Measurements from ENCODE around the gene CEP128. TPM values are rescaled to one million over a fixed set of nuclear protein-coding genes. Genes with fewer than 3 reads are reported as not detected.

Gene CEP128
- total RNA-seq, 1 experiment from 2014 or later, result 27.3 TPM

- TF ChIP-seq EZH2 (IDR thresholded peaks at IDR 0.05; ENCODE audit: borderline replicate concordance, low read depth, low read length, poor library complexity, severe bottlenecking) (no peak), CTCF (conservative IDR thresholded peaks at IDR 0.05; ENCODE audit: low read depth, low read length) (no peak)
- Histone ChIP-seq H3K36me3 (ENCODE audit: insufficient read depth, low read length, poor library complexity, severe bottlenecking) (no peaks in the 10 kb centered on the region), H3K27ac (ENCODE audit: low read depth, low read length, poor library complexity, severe bottlenecking) (no peak overlapping the region), H3K4me3 (ENCODE audit: low read depth, low read length, poor library complexity, severe bottlenecking) (no peak overlapping the region), H3K27me3 (replicated peaks; ENCODE audit: insufficient read depth, low read depth, low read length, poor library complexity) (peaks cover 35% of the 10 kb centered on the region), H3K4me1 (ENCODE audit: insufficient read depth, low read length, poor library complexity, severe bottlenecking) (peaks cover 18% of the 10 kb centered on the region), H3K9me3 (ENCODE audit: low read depth, low read length, poor library complexity, severe bottlenecking) (no peaks in the 10 kb centered on the region)
- no TSS peak for BruUV-seq (replicated peaks)
- DNase-seq (ENCODE audit: low spot score), result no peak
- ChIA-PET POLR2A (ENCODE audit: low non-redundant PET) (no interaction called here), CTCF (no interaction called here)
- intact Hi-C loops (cut with micrococcal nuclease; ENCODE audit: unreplicated experiment), result no loop called here
These were observed 33.1 kb upstream of the CEP128 start for GRCh38 chr14:80974679-80975078.

- peaks cover 38% of the 10 kb centered on the region for H3K27me3 ChIP-seq (replicated peaks; ENCODE audit: insufficient read depth, low read depth, low read length, poor library complexity)
- no peaks in the 10 kb centered on the region for H3K9me3 ChIP-seq (ENCODE audit: low read depth, low read length, poor library complexity, severe bottlenecking)
- H3K4me1 ChIP-seq (ENCODE audit: insufficient read depth, low read length, poor library complexity, severe bottlenecking), result peaks cover 18% of the 10 kb centered on the region
- no TSS peak for BruUV-seq (replicated peaks)
- POLR2A ChIA-PET (ENCODE audit: low non-redundant PET), result no interaction called here
- H3K4me3 ChIP-seq (ENCODE audit: low read depth, low read length, poor library complexity, severe bottlenecking), result no peak overlapping the region
- no peak for TF ChIP-seq CTCF (conservative IDR thresholded peaks at IDR 0.05; ENCODE audit: low read depth, low read length)
- no peak for TF ChIP-seq EZH2 (IDR thresholded peaks at IDR 0.05; ENCODE audit: borderline replicate concordance, low read depth, low read length, poor library complexity, severe bottlenecking)
- H3K36me3 ChIP-seq (ENCODE audit: insufficient read depth, low read length, poor library complexity, severe bottlenecking), result no peaks in the 10 kb centered on the region
- intact Hi-C loops (cut with micrococcal nuclease; ENCODE audit: unreplicated experiment), result no loop called here
- CTCF ChIA-PET, result no interaction called here
- no peak overlapping the region for H3K27ac ChIP-seq (ENCODE audit: low read depth, low read length, poor library complexity, severe bottlenecking)
- peak; percentile 87 for DNase-seq (ENCODE audit: low spot score)
These were observed 32.5 kb upstream of the CEP128 start for GRCh38 chr14:80973931-80974641.

GRCh38 chr14:80965037-80965436 lies 23.5 kb upstream of the CEP128 start:
- CTCF ChIA-PET, result no interaction called here
- no peak for DNase-seq (ENCODE audit: low spot score)
- Histone ChIP-seq H3K4me1 (ENCODE audit: insufficient read depth, low read length, poor library complexity, severe bottlenecking) (no peaks in the 10 kb centered on the region), H3K27me3 (replicated peaks; ENCODE audit: insufficient read depth, low read depth, low read length, poor library complexity) (peaks cover 77% of the 10 kb centered on the region), H3K27ac (ENCODE audit: low read depth, low read length, poor library complexity, severe bottlenecking) (no peak overlapping the region), H3K4me3 (ENCODE audit: low read depth, low read length, poor library complexity, severe bottlenecking) (no peak overlapping the region), H3K9me3 (ENCODE audit: low read depth, low read length, poor library complexity, severe bottlenecking) (no peaks in the 10 kb centered on the region), H3K36me3 (ENCODE audit: insufficient read depth, low read length, poor library complexity, severe bottlenecking) (no peaks in the 10 kb centered on the region)
- no peak for TF ChIP-seq EZH2 (IDR thresholded peaks at IDR 0.05; ENCODE audit: borderline replicate concordance, low read depth, low read length, poor library complexity, severe bottlenecking)
- no peak for TF ChIP-seq CTCF (conservative IDR thresholded peaks at IDR 0.05; ENCODE audit: low read depth, low read length)
- BruUV-seq (replicated peaks), result no TSS peak
- POLR2A ChIA-PET (ENCODE audit: low non-redundant PET), result no interaction called here
- intact Hi-C loops (cut with micrococcal nuclease; ENCODE audit: unreplicated experiment), result no loop called here

Measured in A673 (cell line).